Measurements from ENCODE around the gene RPA1. TPM values are rescaled to one million over a fixed set of nuclear protein-coding genes. Genes with fewer than 3 reads are reported as not detected.
A peak's percentile ranks its signal among the peaks of the same experiment; 100 is the strongest.
"Not testable (repeated sequence)": the region's sequence is repeated elsewhere in the genome, so short reads cannot be mapped to it uniquely, and the experiment has no call there.

Gene RPA1
- total and polyA plus RNA-seq, 4 donors: 10.7 to 82.6 (median 33.6) TPM

DNA sequence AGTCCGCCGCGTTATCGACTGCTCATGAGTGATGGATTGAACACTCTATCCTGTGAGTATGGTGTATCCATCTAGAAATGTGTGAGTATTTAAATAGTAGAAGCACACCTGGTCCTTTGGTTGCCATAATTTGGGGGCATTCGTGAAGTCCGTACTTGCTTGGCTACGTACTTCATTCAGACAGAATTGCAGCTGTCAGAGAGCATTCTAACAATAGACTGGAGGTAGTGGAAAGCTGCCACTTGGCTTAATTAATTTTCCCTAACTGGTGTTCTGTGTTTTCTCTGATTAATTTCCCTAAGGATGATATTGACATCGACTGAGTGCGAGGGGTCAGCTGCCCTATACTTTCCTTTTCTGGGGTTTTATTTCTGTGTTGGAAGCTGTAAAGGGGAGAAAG, 14.1 kb downstream of the RPA1 start:
- no peak for ATAC-seq (ENCODE audit: insufficient read depth, low FRiP score)
- 96 to 99% methylated on average over 9 of the region's 9 CpGs for WGBS, 2 donors
- peaks cover 0 to 6% (median 0%) of the 10 kb centered on the region in 5 donors for H3K4me1 ChIP-seq (ENCODE audit: control insufficient read depth in 5 of 5, insufficient read depth in 5 of 5, low read length in 5 of 5)
- H3K4me3 ChIP-seq: no peak overlapping the region
- H3K27me3 ChIP-seq (ENCODE audit: control insufficient read depth in 3 of 3, insufficient read depth in 3 of 3, low read length in 2 of 3): no peaks in the 10 kb centered on the region
- H3K27ac ChIP-seq (ENCODE audit: low read depth in 1 of 2, low read length in 1 of 2): no peak overlapping the region
- H3K9ac ChIP-seq (ENCODE audit: insufficient read depth in 1 of 2, low read length in 2 of 2): no peak overlapping the region
- TF ChIP-seq, protein P1, sequence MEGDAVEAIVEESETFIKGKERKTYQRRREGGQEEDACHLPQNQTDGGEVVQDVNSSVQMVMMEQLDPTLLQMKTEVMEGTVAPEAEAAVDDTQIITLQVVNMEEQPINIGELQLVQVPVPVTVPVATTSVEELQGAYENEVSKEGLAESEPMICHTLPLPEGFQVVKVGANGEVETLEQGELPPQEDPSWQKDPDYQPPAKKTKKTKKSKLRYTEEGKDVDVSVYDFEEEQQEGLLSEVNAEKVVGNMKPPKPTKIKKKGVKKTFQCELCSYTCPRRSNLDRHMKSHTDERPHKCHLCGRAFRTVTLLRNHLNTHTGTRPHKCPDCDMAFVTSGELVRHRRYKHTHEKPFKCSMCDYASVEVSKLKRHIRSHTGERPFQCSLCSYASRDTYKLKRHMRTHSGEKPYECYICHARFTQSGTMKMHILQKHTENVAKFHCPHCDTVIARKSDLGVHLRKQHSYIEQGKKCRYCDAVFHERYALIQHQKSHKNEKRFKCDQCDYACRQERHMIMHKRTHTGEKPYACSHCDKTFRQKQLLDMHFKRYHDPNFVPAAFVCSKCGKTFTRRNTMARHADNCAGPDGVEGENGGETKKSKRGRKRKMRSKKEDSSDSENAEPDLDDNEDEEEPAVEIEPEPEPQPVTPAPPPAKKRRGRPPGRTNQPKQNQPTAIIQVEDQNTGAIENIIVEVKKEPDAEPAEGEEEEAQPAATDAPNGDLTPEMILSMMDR (IDR thresholded peaks at IDR 0.05; ENCODE audit: control extremely low read depth, extremely low read depth): no peak
- H3K9me3 ChIP-seq (ENCODE audit: control insufficient read depth in 4 of 4, insufficient read depth in 3 of 4, low read length in 3 of 4): peaks cover 0 to 2% (median 0%) of the 10 kb centered on the region in 4 donors
- DNase-seq: no peak
- H3K36me3 ChIP-seq (ENCODE audit: control insufficient read depth in 4 of 4, insufficient read depth in 4 of 4, low read length in 4 of 4): peaks cover 8 to 31% (median 19%) of the 10 kb centered on the region in 4 donors

GRCh38 chr17:1847191-1847590, 17.4 kb downstream of the RPA1 start:
- H3K9me3 ChIP-seq (ENCODE audit: control insufficient read depth in 4 of 4, insufficient read depth in 3 of 4, low read length in 3 of 4): peaks cover 0 to 2% (median 0%) of the 10 kb centered on the region in 4 donors
- no peak overlapping the region for H3K9ac ChIP-seq (ENCODE audit: insufficient read depth in 1 of 2, low read length in 2 of 2)
- 78 to 86% methylated on average over 3 of the region's 3 CpGs for WGBS, 2 donors
- no peaks in the 10 kb centered on the region for H3K27me3 ChIP-seq (ENCODE audit: control insufficient read depth in 3 of 3, insufficient read depth in 3 of 3, low read length in 2 of 3)
- H3K27ac ChIP-seq (ENCODE audit: low read depth in 1 of 2, low read length in 1 of 2): peak overlapping the region in 1 of 2 donors; percentile 40
- H3K4me1 ChIP-seq (ENCODE audit: control insufficient read depth in 5 of 5, insufficient read depth in 5 of 5, low read length in 5 of 5): peaks cover 0 to 6% (median 0%) of the 10 kb centered on the region in 5 donors
- no peak overlapping the region for H3K4me3 ChIP-seq
- H3K36me3 ChIP-seq (ENCODE audit: control insufficient read depth in 4 of 4, insufficient read depth in 4 of 4, low read length in 4 of 4): peaks cover 13 to 34% (median 20%) of the 10 kb centered on the region in 4 donors
- TF ChIP-seq, protein P1 (IDR thresholded peaks at IDR 0.05; ENCODE audit: control extremely low read depth, extremely low read depth): no peak
- DNase-seq: no peak
- ATAC-seq (ENCODE audit: insufficient read depth, low FRiP score): peak; percentile 34

DNA sequence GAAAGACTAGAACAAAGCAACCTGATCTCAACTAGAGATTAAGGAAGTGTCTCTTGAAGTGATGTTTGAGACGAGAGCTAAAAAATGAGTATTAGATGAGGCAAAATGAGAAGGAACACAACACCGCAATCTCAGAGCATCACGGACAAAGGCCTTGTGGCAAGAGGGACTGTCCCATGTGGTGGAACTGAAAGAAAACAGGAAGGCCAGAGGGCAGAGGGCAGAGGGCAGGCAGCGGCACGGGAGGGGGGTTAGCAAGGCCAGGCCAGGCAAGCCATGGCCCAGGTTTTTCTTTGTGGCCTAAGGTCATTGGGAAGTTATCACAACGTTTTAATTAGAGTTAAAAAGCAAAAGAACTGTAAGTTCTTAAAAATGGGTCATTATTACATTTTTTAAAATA, 22.5 kb downstream of the RPA1 start:
- TF ChIP-seq, protein P1 (IDR thresholded peaks at IDR 0.05; ENCODE audit: control extremely low read depth, extremely low read depth): no peak
- ATAC-seq (ENCODE audit: insufficient read depth, low FRiP score) (no peak), DNase-seq (no peak)
- no peak overlapping the region for H3K4me3 ChIP-seq
- peaks cover 11 to 18% (median 13%) of the 10 kb centered on the region in 4 donors for H3K36me3 ChIP-seq (ENCODE audit: control insufficient read depth in 4 of 4, insufficient read depth in 4 of 4, low read length in 4 of 4)
- H3K9ac ChIP-seq (ENCODE audit: insufficient read depth in 1 of 2, low read length in 2 of 2): no peak overlapping the region
- H3K4me1 ChIP-seq (ENCODE audit: control insufficient read depth in 5 of 5, insufficient read depth in 5 of 5, low read length in 5 of 5): peaks cover 0 to 4% (median 0%) of the 10 kb centered on the region in 5 donors
- no peak overlapping the region for H3K27ac ChIP-seq (ENCODE audit: low read depth in 1 of 2, low read length in 1 of 2)
- 74 to 76% methylated on average over 6 of the region's 6 CpGs for WGBS, 2 donors
- no peaks in the 10 kb centered on the region for H3K9me3 ChIP-seq (ENCODE audit: control insufficient read depth in 4 of 4, insufficient read depth in 3 of 4, low read length in 3 of 4)
- H3K27me3 ChIP-seq (ENCODE audit: control insufficient read depth in 3 of 3, insufficient read depth in 3 of 3, low read length in 2 of 3): no peaks in the 10 kb centered on the region

GRCh38 chr17:1853698-1854097, 23.9 kb downstream of the RPA1 start:
- no peak for ATAC-seq (ENCODE audit: insufficient read depth, low FRiP score)
- no peak overlapping the region for H3K9ac ChIP-seq (ENCODE audit: insufficient read depth in 1 of 2, low read length in 2 of 2)
- H3K27ac ChIP-seq (ENCODE audit: low read depth in 1 of 2, low read length in 1 of 2): no peak overlapping the region
- no peaks in the 10 kb centered on the region for H3K27me3 ChIP-seq (ENCODE audit: control insufficient read depth in 3 of 3, insufficient read depth in 3 of 3, low read length in 2 of 3)
- H3K9me3 ChIP-seq (ENCODE audit: control insufficient read depth in 4 of 4, insufficient read depth in 3 of 4, low read length in 3 of 4): no peaks in the 10 kb centered on the region
- TF ChIP-seq, protein P1 (IDR thresholded peaks at IDR 0.05; ENCODE audit: control extremely low read depth, extremely low read depth): no peak
- H3K4me1 ChIP-seq (ENCODE audit: control insufficient read depth in 5 of 5, insufficient read depth in 5 of 5, low read length in 5 of 5): no peaks in the 10 kb centered on the region
- 84 to 94% methylated on average over 3 of the region's 3 CpGs for WGBS, 2 donors
- peaks cover 11 to 16% (median 14%) of the 10 kb centered on the region in 4 donors for H3K36me3 ChIP-seq (ENCODE audit: control insufficient read depth in 4 of 4, insufficient read depth in 4 of 4, low read length in 4 of 4)
- no peak overlapping the region for H3K4me3 ChIP-seq
- DNase-seq: no peak

GRCh38 chr17:1856462-1856861, 26.7 kb downstream of the RPA1 start:
- H3K36me3 ChIP-seq (ENCODE audit: control insufficient read depth in 4 of 4, insufficient read depth in 4 of 4, low read length in 4 of 4): peaks cover 11 to 25% (median 14%) of the 10 kb centered on the region in 4 donors
- H3K27ac ChIP-seq (ENCODE audit: low read depth in 1 of 2, low read length in 1 of 2); H3K9me3 ChIP-seq (ENCODE audit: control insufficient read depth in 4 of 4, insufficient read depth in 3 of 4, low read length in 3 of 4); H3K4me1 ChIP-seq (ENCODE audit: control insufficient read depth in 5 of 5, insufficient read depth in 5 of 5, low read length in 5 of 5); DNase-seq; H3K4me3 ChIP-seq; H3K27me3 ChIP-seq (ENCODE audit: control insufficient read depth in 3 of 3, insufficient read depth in 3 of 3, low read length in 2 of 3); ATAC-seq (ENCODE audit: insufficient read depth, low FRiP score); H3K9ac ChIP-seq (ENCODE audit: insufficient read depth in 1 of 2, low read length in 2 of 2): not testable (repeated sequence)
- 97 to 98% methylated on average over 8 of the region's 8 CpGs for WGBS, 2 donors

Data from lung (tissue), 12 donors.